Bronchial epithelial cell (primary cell): ENCODE measurements around the gene TBCE. TPM values are rescaled to one million over a fixed set of nuclear protein-coding genes. Genes with fewer than 3 reads are reported as not detected.

Experiments used
- DNase-seq: peaks from one replicate; pipeline ENCODE4 v3.0.0-alpha.2; 2010; ENCODE audit warnings: low read depth
- FAIRE-seq: peaks from 2 replicates; lab custom pipeline; 2011; peaks lifted over from hg19 to GRCh38; lab: Jason Lieb, UNC
- H3K27me3 ChIP-seq: 2 replicates; pipeline ENCODE4 v1.5.1; 2011; ENCODE audit warnings: low read length; ENCODE audit not compliant: control insufficient read depth, insufficient read depth
- H3K36me3 ChIP-seq: 2 replicates; pipeline ENCODE4 v1.5.1; 2011; ENCODE audit warnings: low read length; ENCODE audit not compliant: control insufficient read depth, insufficient read depth
- H3K4me3 ChIP-seq: 2 replicates; pipeline ENCODE4 v1.5.1; 2011; ENCODE audit warnings: mild to moderate bottlenecking, low read depth, low read length, control low read depth
- total RNA-seq: library from RNA; depleted of rRNA; stranded (reverse); fragments of >200 nt; gene quantifications from 2 replicates; pipeline ENCODE4 v1.2.1, GENCODE V29; 2014
- TF ChIP-seq, protein P1 (sequence below): IDR thresholded peaks from 2 replicates; pipeline ENCODE4 v1.5.1; 2011; ENCODE audit warnings: mild to moderate bottlenecking, moderate library complexity, low read length, control low read depth, inconsistent platforms; ENCODE audit not compliant: insufficient read depth, severe bottlenecking

TBCE gene
- total RNA-seq, 1 donor from 2014 or later: 25.0 TPM

DNA sequence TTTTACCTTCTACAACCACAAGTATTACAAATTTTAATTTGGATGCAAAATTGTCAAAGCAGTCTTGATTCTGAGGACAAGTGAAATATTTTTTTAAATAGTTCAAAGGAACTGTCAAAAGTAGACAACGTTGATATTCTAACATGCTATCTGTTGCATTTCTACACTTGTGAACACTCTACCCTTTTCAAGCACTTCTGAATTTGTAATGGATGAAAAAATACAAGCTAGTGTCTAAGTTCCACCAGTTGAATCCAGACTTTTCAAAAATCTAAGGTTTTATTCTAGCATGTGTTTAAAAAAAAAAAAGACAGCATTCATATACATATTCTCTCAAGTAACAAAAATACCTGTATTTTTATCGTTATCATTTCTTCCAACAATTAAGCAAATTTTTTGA is 41.4 kb upstream of the TBCE start:
- no peaks in the 10 kb centered on the region for H3K27me3 ChIP-seq
- peak overlapping the region; percentile 8 for H3K4me3 ChIP-seq
- no peaks in the 10 kb centered on the region for H3K36me3 ChIP-seq
- no peak for FAIRE-seq
- no peak for DNase-seq
- TF ChIP-seq, protein P1, sequence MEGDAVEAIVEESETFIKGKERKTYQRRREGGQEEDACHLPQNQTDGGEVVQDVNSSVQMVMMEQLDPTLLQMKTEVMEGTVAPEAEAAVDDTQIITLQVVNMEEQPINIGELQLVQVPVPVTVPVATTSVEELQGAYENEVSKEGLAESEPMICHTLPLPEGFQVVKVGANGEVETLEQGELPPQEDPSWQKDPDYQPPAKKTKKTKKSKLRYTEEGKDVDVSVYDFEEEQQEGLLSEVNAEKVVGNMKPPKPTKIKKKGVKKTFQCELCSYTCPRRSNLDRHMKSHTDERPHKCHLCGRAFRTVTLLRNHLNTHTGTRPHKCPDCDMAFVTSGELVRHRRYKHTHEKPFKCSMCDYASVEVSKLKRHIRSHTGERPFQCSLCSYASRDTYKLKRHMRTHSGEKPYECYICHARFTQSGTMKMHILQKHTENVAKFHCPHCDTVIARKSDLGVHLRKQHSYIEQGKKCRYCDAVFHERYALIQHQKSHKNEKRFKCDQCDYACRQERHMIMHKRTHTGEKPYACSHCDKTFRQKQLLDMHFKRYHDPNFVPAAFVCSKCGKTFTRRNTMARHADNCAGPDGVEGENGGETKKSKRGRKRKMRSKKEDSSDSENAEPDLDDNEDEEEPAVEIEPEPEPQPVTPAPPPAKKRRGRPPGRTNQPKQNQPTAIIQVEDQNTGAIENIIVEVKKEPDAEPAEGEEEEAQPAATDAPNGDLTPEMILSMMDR: no peak

DNA sequence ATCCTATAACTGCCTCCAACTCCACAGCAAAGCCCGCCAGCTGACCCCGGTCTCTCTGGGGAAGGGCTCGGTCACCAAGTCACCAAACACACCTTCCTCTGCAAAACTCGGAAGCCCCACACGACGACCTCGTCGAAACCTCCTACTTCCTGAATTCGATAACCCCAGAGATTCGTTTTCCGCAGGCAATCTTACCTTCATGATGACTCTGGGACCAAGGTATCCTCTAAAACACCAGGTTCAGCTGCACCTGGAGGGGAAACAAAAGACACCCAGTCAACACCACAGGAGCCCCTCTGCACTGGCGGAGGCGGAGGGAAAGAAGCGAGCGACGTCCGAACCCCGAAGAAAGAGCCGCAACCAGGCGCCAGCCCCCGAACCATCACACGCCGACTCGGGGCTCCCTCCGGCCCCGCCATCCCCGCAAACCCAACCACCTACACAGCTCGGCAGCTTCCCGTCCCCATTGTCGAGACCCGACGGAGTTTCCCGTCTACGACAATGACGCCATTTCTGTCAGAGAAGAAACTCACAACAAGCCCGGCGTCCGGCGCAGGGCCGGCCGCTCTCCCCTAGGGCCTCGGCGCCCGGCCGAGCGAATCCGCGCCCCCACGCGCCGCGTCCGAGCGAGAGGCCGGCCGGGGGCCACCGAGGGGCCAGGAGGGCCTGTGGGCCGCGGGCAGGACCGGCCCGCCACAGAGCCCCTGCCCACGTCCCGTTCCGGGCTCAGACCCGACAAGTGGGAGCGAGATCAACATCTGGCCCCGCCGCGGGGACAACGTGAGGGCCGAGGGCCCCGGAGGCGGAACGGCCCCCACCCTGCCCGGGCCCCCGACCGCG is 40.3 kb upstream of the TBCE start:
- DNase-seq: peak; percentile 26
- TF ChIP-seq, protein P1: no peak
- peak overlapping the region; percentile 89 for H3K4me3 ChIP-seq
- FAIRE-seq: no peak
- no peaks in the 10 kb centered on the region for H3K36me3 ChIP-seq
- no peaks in the 10 kb centered on the region for H3K27me3 ChIP-seq

DNA sequence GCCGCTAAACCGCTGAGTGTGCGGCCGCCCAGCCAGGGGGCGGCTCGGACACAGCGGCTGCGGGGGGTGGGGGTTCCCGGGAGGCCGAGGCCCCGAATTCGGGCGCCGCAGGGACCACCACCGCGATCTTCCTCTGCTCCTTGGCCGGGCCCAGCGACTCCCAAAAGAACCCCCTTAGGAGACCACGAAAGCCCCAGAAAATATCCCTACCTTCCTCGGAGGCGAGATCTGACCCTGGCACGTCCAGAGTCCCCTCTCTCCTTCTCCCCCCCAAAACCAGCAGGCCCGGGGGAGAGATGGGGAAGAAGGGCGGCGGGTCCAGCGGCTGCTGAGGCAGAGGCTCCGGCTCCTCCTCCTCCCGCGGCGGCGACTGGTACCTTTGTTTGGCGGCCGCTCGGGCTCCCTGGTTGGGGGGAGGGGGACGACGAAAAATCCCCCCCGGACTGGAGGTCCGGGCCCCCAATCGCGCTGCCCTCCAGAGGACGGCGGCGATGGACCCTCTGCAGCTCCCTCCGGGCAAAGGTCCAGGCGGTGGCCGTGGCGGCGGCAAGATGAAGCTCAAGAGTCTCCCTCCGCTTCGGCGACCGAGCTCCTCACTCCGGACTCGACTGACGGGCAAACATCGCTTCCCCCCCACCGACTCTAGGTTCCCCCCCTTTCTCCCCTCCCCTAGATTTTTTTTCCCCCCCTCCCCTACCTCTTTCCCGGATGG is 39.5 kb upstream of the TBCE start, which contains the start of gene ARID4B:
ARID4B (minus strand) TSS at position 621 of the 712 bp plus-strand sequence. CDS start 1,260 bp downstream, outside the sequence.
- peak within 1 kb of the TSS; percentile 89 for H3K4me3 ChIP-seq
- TF ChIP-seq, protein P1: no peak
- H3K27me3 ChIP-seq: no peaks in the 10 kb centered on the region
- H3K36me3 ChIP-seq: no peaks in the 10 kb centered on the region
- no peak for FAIRE-seq
- no peak for DNase-seq

DNA sequence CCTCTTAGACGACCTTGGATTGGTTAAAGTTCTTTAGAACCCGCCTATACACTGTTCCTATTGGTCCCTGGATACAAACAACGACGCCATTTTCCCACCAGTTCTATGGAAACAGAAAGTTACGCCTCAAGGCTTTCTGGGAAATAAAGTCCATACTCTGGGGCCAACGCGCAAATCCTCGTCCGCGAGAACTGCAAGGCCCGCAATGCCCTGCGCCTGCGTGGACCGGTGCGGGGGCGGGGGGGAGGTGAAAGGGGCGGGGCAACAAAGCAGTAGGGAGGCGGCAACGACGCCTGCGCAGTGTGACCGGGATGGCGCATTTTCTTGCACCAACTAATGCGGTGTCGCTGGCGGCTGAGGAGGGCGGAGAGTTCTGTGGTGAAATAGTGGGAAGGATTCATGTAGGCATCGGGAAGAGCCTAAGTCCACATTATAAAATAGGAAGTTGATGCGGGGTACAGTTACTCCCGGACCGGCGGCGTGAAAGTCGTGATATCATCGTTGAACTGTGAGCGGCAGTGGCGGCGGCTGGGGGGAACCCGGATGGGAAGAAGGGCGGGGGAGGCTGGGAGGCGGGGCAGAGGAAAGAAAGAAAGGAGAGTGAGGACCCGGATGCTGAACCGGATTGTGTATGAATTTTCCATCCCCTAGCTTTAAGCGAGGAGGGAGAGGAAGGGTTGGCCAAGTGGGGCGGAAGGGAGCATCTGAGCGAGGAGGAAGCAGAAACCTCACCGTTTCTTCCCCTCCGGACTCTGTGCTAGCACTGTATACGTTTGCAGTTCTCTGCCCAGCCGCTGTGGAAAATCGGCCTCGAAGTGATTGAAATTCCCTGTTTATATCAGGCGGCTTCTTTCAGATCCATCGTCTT is 38.7 kb upstream of the TBCE start, which contains the start of gene GGPS1:
GGPS1 (plus strand) TSS at position 300 of the 868 bp plus-strand sequence. CDS start 6,695 bp downstream, outside the sequence.
- TF ChIP-seq, protein P1: no peak
- FAIRE-seq (no peak), DNase-seq (peak; percentile 99)
- H3K27me3 ChIP-seq: no peaks in the 10 kb centered on the region
- H3K4me3 ChIP-seq: peak within 1 kb of the TSS; percentile 89
- H3K36me3 ChIP-seq: no peaks in the 10 kb centered on the region

DNA sequence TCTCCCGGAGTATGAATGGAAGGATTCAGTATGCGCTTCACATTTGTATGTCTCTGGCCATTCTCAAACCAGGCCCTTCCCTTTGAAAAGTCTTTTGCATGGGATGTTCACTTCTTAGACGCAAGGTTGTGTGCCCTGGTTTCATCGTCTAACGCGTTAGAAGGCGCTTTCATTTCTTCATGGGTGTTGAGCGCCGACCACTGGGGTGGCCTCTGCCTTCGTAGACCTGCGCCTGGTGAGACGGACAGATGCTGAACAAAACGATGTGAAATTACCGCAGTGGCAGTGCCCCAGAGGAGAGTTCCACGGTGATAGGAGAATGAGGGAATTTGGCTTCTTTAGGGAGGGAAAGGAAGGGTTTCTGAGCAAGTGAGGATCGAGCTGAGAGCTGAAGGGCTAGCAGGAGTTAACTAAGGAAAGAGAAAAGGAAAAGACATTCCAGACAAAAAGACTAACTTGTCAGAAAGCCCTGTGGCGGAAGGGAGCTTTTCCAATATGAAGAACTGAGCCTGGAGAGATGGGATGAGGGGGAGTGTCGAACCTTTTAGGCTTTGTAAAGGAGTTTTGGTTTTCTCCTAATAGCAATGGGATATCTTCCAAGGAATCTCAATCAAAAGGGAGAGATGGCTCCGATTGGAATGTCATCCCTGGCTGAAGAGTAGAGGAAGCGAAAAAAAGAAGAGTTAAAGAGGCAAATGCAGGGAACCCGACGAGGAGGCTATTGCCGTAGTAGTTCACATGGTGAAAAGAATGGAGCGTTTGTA is 37.9 kb upstream of the TBCE start:
- peak; percentile 47 for DNase-seq
- no peaks in the 10 kb centered on the region for H3K36me3 ChIP-seq
- no peaks in the 10 kb centered on the region for H3K27me3 ChIP-seq
- TF ChIP-seq, protein P1: peak; percentile 19
- no peak for FAIRE-seq
- peak overlapping the region; percentile 59 for H3K4me3 ChIP-seq
